IMR-90 (cell line): ENCODE results near the gene KCNJ10. TPM values are rescaled to one million over a fixed set of nuclear protein-coding genes. Genes with fewer than 3 reads are reported as not detected.

Experiments used
- ATAC-seq: fragments of 200-7000 bp; cut with Tn5 transposase; 2 replicates; pipeline ENCODE4 v1.9.1; 2020; ENCODE audit warnings: low read depth, mild to moderate bottlenecking, moderate library complexity
- BruUV-seq: library from RNA; stranded (reverse); fragments of 400-500 nt; replicated peaks from 2 replicates; lab custom pipeline; 2021; lab: Mats Ljungman, UMichigan
- CTCF ChIA-PET: fragments of 300-600 bp; formaldehyde crosslinking; extraction: SDS; loops from one replicate; lab custom pipeline; 2021; ENCODE audit warnings: antibody characterized with exemption; lab: Yijun Ruan, JAX
- POLR2A ChIA-PET: fragments of 300-600 bp; sonication (Branson Sonifier 250); formaldehyde crosslinking; loops from one replicate; lab custom pipeline; 2022; ENCODE audit warnings: antibody characterized with exemption; ENCODE audit not compliant: unreplicated experiment; lab: Charles Lee
- DNase-seq: peaks from one replicate; pipeline ENCODE4 v3.0.0; 2013
- H2AFZ ChIP-seq: replicated peaks from 2 replicates; pipeline ENCODE3; 2013; ENCODE audit warnings: low read length, mild to moderate bottlenecking; ENCODE audit not compliant: poor library complexity
- H2AK5ac ChIP-seq: 2 replicates; pipeline ENCODE4 v1.6.1; 2013; ENCODE audit warnings: low read depth, low read length, inconsistent platforms
- H2AK9ac ChIP-seq: replicated peaks from 2 replicates; pipeline ENCODE3; 2013; ENCODE audit warnings: mild to moderate bottlenecking, low read depth, low read length, moderate library complexity; ENCODE audit not compliant: poor library complexity
- H2BK120ac ChIP-seq: 2 replicates; pipeline ENCODE4 v1.6.1; 2013; ENCODE audit warnings: low read depth, low read length, inconsistent platforms
- H2BK15ac ChIP-seq: 3 replicates; pipeline ENCODE4 v1.6.1; 2013; ENCODE audit warnings: low read depth, low read length, inconsistent platforms
- H2BK20ac ChIP-seq: 2 replicates; pipeline ENCODE4 v1.6.1; 2013; ENCODE audit warnings: low read depth, mild to moderate bottlenecking, inconsistent platforms, low read length, moderate library complexity
- H2BK5ac ChIP-seq: 2 replicates; pipeline ENCODE4 v1.6.1; 2013; ENCODE audit warnings: mild to moderate bottlenecking, low read depth, low read length, inconsistent platforms; ENCODE audit not compliant: poor library complexity, severe bottlenecking
- H3K14ac ChIP-seq: replicated peaks from 2 replicates; pipeline ENCODE4 v1.6.1; 2013; ENCODE audit warnings: low read depth, low read length, inconsistent platforms
- H3K18ac ChIP-seq: 2 replicates; pipeline ENCODE4 v1.6.1; 2013; ENCODE audit warnings: low read depth, low read length, control low read depth
- H3K23ac ChIP-seq: 2 replicates; pipeline ENCODE4 v1.6.1; 2013; ENCODE audit warnings: low read depth, low read length, inconsistent platforms
- H3K27ac ChIP-seq: 2 replicates; pipeline ENCODE4 v1.5.1; 2013; ENCODE audit warnings: mild to moderate bottlenecking, control low read depth, low read length; ENCODE audit not compliant: insufficient read depth
- H3K27me3 ChIP-seq: 2 replicates; pipeline ENCODE4 v1.6.1; 2013; ENCODE audit warnings: low read length; ENCODE audit not compliant: control insufficient read depth, insufficient read depth
- H3K36me3 ChIP-seq: 2 replicates; pipeline ENCODE4 v1.6.1; 2013; ENCODE audit warnings: low read length, mixed read lengths; ENCODE audit not compliant: control insufficient read depth, insufficient read depth
- H3K4ac ChIP-seq: 2 replicates; pipeline ENCODE4 v1.6.1; 2013; ENCODE audit warnings: low read depth, low read length, inconsistent platforms
- H3K4me1 ChIP-seq: 2 replicates; pipeline ENCODE4 v1.6.1; 2013; ENCODE audit warnings: low read length, mixed read lengths; ENCODE audit not compliant: control insufficient read depth, insufficient read depth
- H3K4me2 ChIP-seq: 2 replicates; pipeline ENCODE4 v1.6.1; 2013; ENCODE audit warnings: low read depth, mild to moderate bottlenecking, control low read depth, low read length, moderate library complexity
- H3K4me3 ChIP-seq: 2 replicates; pipeline ENCODE4 v1.5.1; 2013; ENCODE audit warnings: low read depth, mild to moderate bottlenecking, control low read depth, low read length, moderate library complexity; ENCODE audit not compliant: insufficient read depth
- H3K56ac ChIP-seq: 2 replicates; pipeline ENCODE4 v1.6.1; 2013; ENCODE audit warnings: low read length, inconsistent platforms; ENCODE audit not compliant: insufficient read depth; ENCODE audit errors: extremely low read depth
- H3K79me1 ChIP-seq, 2 experiments: 2 replicates each; pipeline ENCODE4 v1.6.1; 2013; ENCODE audit warnings: low read length in 2 of 2, inconsistent platforms in 1 of 2, low read depth in 1 of 2
- H3K9ac ChIP-seq: 2 replicates; pipeline ENCODE4 v1.6.1; 2013; ENCODE audit warnings: low read depth, low read length, control low read depth
- H3K9me1 ChIP-seq: 2 replicates; pipeline ENCODE4 v1.6.1; 2013; ENCODE audit warnings: low read length, inconsistent platforms; ENCODE audit not compliant: insufficient read depth
- H3K9me3 ChIP-seq: 2 replicates; pipeline ENCODE4 v1.6.1; 2013; ENCODE audit warnings: low read length; ENCODE audit not compliant: control insufficient read depth, insufficient read depth
- H4K20me1 ChIP-seq: 2 replicates; pipeline ENCODE4 v1.6.1; 2013; ENCODE audit warnings: low read length, inconsistent platforms; ENCODE audit not compliant: insufficient read depth
- H4K5ac ChIP-seq: 2 replicates; pipeline ENCODE4 v1.6.1; 2013; ENCODE audit warnings: mild to moderate bottlenecking, low read depth, low read length, control low read depth
- H4K8ac ChIP-seq, 2 experiments: 2 replicates each; pipeline ENCODE4 v1.6.1; 2013; ENCODE audit warnings: low read depth in 2 of 2, low read length in 2 of 2, control low read depth in 1 of 2, inconsistent platforms in 1 of 2
- H4K91ac ChIP-seq: 2 replicates; pipeline ENCODE4 v1.6.1; 2013; ENCODE audit warnings: low read depth, low read length, inconsistent platforms; ENCODE audit not compliant: insufficient read depth
- BHLHE40 ChIP-seq: fragments of 150-350 bp; IDR thresholded peaks from 2 replicates; pipeline ENCODE4 v1.6.1; 2016; ENCODE audit warnings: mild to moderate bottlenecking, low read depth, low read length
- CEBPB ChIP-seq: IDR thresholded peaks from 2 replicates; pipeline ENCODE4 v1.6.1; 2012; ENCODE audit warnings: low read depth, low read length, improper control_type of control experiment
- CHD1 ChIP-seq: IDR thresholded peaks from 2 replicates; pipeline ENCODE4 v1.6.1; 2012; ENCODE audit warnings: low read depth, low read length, improper control_type of control experiment
- FOS ChIP-seq: fragments of 150-350 bp; IDR thresholded peaks from 2 replicates; pipeline ENCODE4 v1.6.1; 2016; ENCODE audit warnings: low read depth, low read length
- MAFK ChIP-seq: IDR thresholded peaks from 2 replicates; pipeline ENCODE4 v1.6.1; 2012; ENCODE audit warnings: low read depth, low read length, improper control_type of control experiment
- MAZ ChIP-seq: IDR thresholded peaks from 2 replicates; pipeline ENCODE4 v1.6.1; 2012; ENCODE audit warnings: low read depth, mild to moderate bottlenecking, low read length, improper control_type of control experiment, moderate library complexity, borderline replicate concordance
- NFE2L2 ChIP-seq: fragments of 150-350 bp; IDR thresholded peaks from 2 replicates; pipeline ENCODE4 v1.6.1; 2016; ENCODE audit warnings: low read depth, mild to moderate bottlenecking, low read length
- POLR2A ChIP-seq: IDR thresholded peaks from 2 replicates; pipeline ENCODE4 v1.6.1; 2012; ENCODE audit warnings: mild to moderate bottlenecking, low read depth, low read length
- RAD21 ChIP-seq: IDR thresholded peaks from 2 replicates; pipeline ENCODE4 v1.6.1; 2012; ENCODE audit warnings: low read length, improper control_type of control experiment
- RCOR1 ChIP-seq: IDR thresholded peaks from 2 replicates; pipeline ENCODE4 v1.6.1; 2012; ENCODE audit warnings: mild to moderate bottlenecking, low read length, improper control_type of control experiment; ENCODE audit not compliant: insufficient replicate concordance
- RFX5 ChIP-seq: IDR thresholded peaks from 2 replicates; pipeline ENCODE4 v1.8.0; 2012; ENCODE audit warnings: low read depth, mild to moderate bottlenecking, low read length, moderate library complexity
- SMC3 ChIP-seq: fragments of 150-350 bp; IDR thresholded peaks from 2 replicates; pipeline ENCODE4 v1.6.1; 2016; ENCODE audit warnings: low read depth, mild to moderate bottlenecking, antibody characterized with exemption, low read length, moderate library complexity
- WGBS, 2 experiments: methylation state at CpG; one replicate each; pipeline versions ENCODE4 v1.1.5 to v1.1.7; 2013; ENCODE audit warnings: missing lambda C conversion rate in 2 of 2; ENCODE audit not compliant: insufficient read length in 1 of 2; ENCODE audit errors: extremely low coverage in 2 of 2; 5-methylcytosine and 5-hydroxymethylcytosine counted together
- dilution Hi-C: fragments of 300-500 bp; cut with HindIII; formaldehyde crosslinking; loops from one replicate; pipeline ENCODE4 v1.14.3; 2018; ENCODE audit warnings: low sequenced_read_pairs; ENCODE audit not compliant: unreplicated experiment
- in situ Hi-C: fragments of 300-500 bp; cut with MboI; formaldehyde crosslinking; loops from 3 replicates; pipeline ENCODE4 v1.14.3; 2019; ENCODE audit warnings: low sequenced_read_pairs, inconsistent platforms, mixed read lengths
- intact Hi-C: fragments of 100-400 bp; cut with micrococcal nuclease; formaldehyde crosslinking; loops from 2 replicates; pipeline ENCODE4 v1.10.0; 2022
- polyA plus RNA-seq, 3 experiments: library from polyadenylated mRNA; depleted of rRNA; stranded (reverse); fragments of >200 nt; gene quantifications; 2 replicates each; pipeline ENCODE4 v1.2.3, GENCODE V29; 2012; ENCODE audit warnings: low replicate concordance in 1 of 3
- total RNA-seq: library from RNA; depleted of rRNA; stranded (reverse); fragments of >200 nt; gene quantifications from 2 replicates; pipeline ENCODE4 v1.2.3, GENCODE V29; 2012
- TF ChIP-seq, protein P1 (sequence below): conservative IDR thresholded peaks from 2 replicates; pipeline ENCODE4 v1.5.1; 2012; ENCODE audit warnings: mild to moderate bottlenecking, low read depth, low read length, improper control_type of control experiment
- TF ChIP-seq, protein P2 (sequence below): fragments of 150-350 bp; IDR thresholded peaks from 2 replicates; pipeline ENCODE4 v1.6.1; 2017; ENCODE audit warnings: mild to moderate bottlenecking, antibody characterized with exemption, low read length, low read depth
- TF ChIP-seq, protein P3 (sequence below): fragments of 150-350 bp; IDR thresholded peaks from 2 replicates; pipeline ENCODE4 v1.6.1; 2016; ENCODE audit warnings: low read depth, mild to moderate bottlenecking, low read length, moderate library complexity, borderline replicate concordance

The KCNJ10 gene
- total and polyA plus RNA-seq, 2 of the 4 experiments (the other 2 are of a cell fraction) = not detected

DNA sequence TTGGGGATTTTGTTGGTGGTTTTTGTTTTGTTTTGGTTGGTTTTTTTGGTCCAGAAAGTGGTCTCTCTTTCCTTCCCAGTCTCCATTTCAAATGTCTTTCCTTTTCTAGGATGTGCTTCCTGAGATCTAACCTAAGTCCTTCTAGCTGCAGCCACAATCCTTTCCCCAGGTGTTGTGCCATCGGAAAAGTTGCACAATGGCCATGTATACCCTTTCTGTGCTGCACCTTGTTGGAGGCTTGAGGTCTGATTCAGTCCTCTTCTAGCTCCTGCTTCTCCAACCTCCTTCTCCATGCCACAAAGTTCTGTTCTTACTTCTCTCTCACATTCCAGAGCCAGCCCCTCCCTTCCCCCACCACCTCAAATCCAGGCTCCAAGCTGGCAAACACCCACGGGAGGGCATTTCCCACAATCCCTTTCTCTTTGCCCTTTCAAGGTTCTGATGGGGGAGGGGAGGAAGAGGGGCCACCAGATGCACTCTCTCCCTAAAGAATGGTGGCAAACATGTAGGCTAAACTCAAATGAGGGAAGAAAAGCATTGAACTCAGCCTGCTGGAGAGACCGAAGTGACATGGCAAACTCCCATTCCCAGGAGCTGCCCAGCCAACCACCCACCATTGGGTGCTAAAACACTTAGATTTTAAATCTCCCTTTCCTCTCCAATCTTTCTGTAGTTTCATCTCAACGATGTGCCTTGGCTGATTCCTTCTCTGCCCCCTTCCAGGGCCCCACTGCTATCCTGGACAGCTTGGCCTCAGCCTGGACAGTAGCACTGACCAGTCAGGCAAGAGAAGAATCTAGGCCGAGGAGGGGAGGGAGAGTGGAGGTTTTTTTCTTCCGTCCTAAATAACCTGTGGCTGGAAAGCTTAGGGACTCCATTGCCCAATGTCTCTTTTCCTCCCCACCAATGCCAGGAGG lies 2.9 kb downstream of the KCNJ10 start:
- no peaks in the 10 kb centered on the region for H3K9me1 ChIP-seq
- H2BK5ac ChIP-seq = no peak overlapping the region
- H4K91ac ChIP-seq = no peak overlapping the region
- no peak overlapping the region for H3K23ac ChIP-seq
- no TSS peak for BruUV-seq
- H3K27ac ChIP-seq = no peak overlapping the region
- no peak overlapping the region for H3K9ac ChIP-seq
- no peak overlapping the region for H2AK9ac ChIP-seq
- H3K56ac ChIP-seq = no peak overlapping the region
- no peak overlapping the region for H3K4ac ChIP-seq
- H3K18ac ChIP-seq = no peak overlapping the region
- no peak overlapping the region for H4K5ac ChIP-seq
- no peak overlapping the region for H3K14ac ChIP-seq
- CTCF ChIA-PET = interaction anchor here (1.2 kb wide), 1 partner anchor 9 kb away, joined by 3 read pairs; no protein-coding TSS in a partner anchor
- in situ Hi-C loops (no loop called here), dilution Hi-C loops (no loop called here), intact Hi-C loops (no loop called here)
- H3K4me1 ChIP-seq = no peaks in the 10 kb centered on the region
- no peak overlapping the region for H2BK20ac ChIP-seq
- H3K79me1 ChIP-seq = no peaks in the 10 kb centered on the region
- H4K20me1 ChIP-seq = no peaks in the 10 kb centered on the region
- DNase-seq (no peak), ATAC-seq (no peak)
- H3K4me2 ChIP-seq = no peak overlapping the region
- H3K9me3 ChIP-seq = no peaks in the 10 kb centered on the region
- H3K4me3 ChIP-seq = no peak overlapping the region
- POLR2A ChIA-PET = no interaction called here
- H3K36me3 ChIP-seq = no peaks in the 10 kb centered on the region
- no peak overlapping the region for H2BK15ac ChIP-seq
- no peak overlapping the region for H2BK120ac ChIP-seq
- no peak overlapping the region for H2AFZ ChIP-seq
- no CpG with 5 or more reads among the region's 6 CpGs for WGBS, 2 experiments
- no peak overlapping the region for H2AK5ac ChIP-seq
- no peak overlapping the region for H4K8ac ChIP-seq
- H3K27me3 ChIP-seq = peaks cover 75% of the 10 kb centered on the region
- TF ChIP-seq RFX5 = no peak
- TF ChIP-seq BHLHE40 = no peak
- TF ChIP-seq RCOR1 = no peak
- TF ChIP-seq NFE2L2 = no peak
- no peak for TF ChIP-seq CHD1
- TF ChIP-seq, protein P1, sequence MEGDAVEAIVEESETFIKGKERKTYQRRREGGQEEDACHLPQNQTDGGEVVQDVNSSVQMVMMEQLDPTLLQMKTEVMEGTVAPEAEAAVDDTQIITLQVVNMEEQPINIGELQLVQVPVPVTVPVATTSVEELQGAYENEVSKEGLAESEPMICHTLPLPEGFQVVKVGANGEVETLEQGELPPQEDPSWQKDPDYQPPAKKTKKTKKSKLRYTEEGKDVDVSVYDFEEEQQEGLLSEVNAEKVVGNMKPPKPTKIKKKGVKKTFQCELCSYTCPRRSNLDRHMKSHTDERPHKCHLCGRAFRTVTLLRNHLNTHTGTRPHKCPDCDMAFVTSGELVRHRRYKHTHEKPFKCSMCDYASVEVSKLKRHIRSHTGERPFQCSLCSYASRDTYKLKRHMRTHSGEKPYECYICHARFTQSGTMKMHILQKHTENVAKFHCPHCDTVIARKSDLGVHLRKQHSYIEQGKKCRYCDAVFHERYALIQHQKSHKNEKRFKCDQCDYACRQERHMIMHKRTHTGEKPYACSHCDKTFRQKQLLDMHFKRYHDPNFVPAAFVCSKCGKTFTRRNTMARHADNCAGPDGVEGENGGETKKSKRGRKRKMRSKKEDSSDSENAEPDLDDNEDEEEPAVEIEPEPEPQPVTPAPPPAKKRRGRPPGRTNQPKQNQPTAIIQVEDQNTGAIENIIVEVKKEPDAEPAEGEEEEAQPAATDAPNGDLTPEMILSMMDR = no peak
- no peak for TF ChIP-seq POLR2A
- TF ChIP-seq, protein P2, sequence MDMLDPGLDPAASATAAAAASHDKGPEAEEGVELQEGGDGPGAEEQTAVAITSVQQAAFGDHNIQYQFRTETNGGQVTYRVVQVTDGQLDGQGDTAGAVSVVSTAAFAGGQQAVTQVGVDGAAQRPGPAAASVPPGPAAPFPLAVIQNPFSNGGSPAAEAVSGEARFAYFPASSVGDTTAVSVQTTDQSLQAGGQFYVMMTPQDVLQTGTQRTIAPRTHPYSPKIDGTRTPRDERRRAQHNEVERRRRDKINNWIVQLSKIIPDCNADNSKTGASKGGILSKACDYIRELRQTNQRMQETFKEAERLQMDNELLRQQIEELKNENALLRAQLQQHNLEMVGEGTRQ = no peak
- no peak for TF ChIP-seq CEBPB
- TF ChIP-seq SMC3 = no peak
- TF ChIP-seq MAZ = no peak
- TF ChIP-seq MAFK = no peak
- TF ChIP-seq, protein P3, sequence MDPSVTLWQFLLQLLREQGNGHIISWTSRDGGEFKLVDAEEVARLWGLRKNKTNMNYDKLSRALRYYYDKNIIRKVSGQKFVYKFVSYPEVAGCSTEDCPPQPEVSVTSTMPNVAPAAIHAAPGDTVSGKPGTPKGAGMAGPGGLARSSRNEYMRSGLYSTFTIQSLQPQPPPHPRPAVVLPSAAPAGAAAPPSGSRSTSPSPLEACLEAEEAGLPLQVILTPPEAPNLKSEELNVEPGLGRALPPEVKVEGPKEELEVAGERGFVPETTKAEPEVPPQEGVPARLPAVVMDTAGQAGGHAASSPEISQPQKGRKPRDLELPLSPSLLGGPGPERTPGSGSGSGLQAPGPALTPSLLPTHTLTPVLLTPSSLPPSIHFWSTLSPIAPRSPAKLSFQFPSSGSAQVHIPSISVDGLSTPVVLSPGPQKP = no peak
- no peak for TF ChIP-seq FOS
- TF ChIP-seq RAD21 = no peak
